Trophoblast cell (in vitro differentiated cells and primary cell): ENCODE data around the gene NIP7.

Experiments used
- DNase-seq, 2 donors: peaks; one replicate each; pipeline ENCODE4 v3.0.0-alpha.2; 2016
- H2AFZ ChIP-seq: 2 replicates; pipeline ENCODE4 v1.6.1; 2013; ENCODE audit warnings: low read length, moderate library complexity, mild to moderate bottlenecking; ENCODE audit not compliant: insufficient read depth, poor library complexity
- H2AK5ac ChIP-seq: 2 replicates; pipeline ENCODE4 v1.6.1; 2013; ENCODE audit warnings: mild to moderate bottlenecking, low read length
- H2BK120ac ChIP-seq: 2 replicates; pipeline ENCODE4 v1.6.1; 2013; ENCODE audit warnings: low read length, mild to moderate bottlenecking, moderate library complexity; ENCODE audit not compliant: insufficient read depth, poor library complexity
- H2BK12ac ChIP-seq: 2 replicates; pipeline ENCODE4 v1.6.1; 2013; ENCODE audit warnings: mild to moderate bottlenecking, low read length, moderate library complexity
- H2BK5ac ChIP-seq: 2 replicates; pipeline ENCODE4 v1.6.1; 2013; ENCODE audit warnings: low read length, low read depth, moderate library complexity, mild to moderate bottlenecking; ENCODE audit not compliant: poor library complexity
- H3K14ac ChIP-seq: 2 replicates; pipeline ENCODE4 v1.6.1; 2013; ENCODE audit warnings: mild to moderate bottlenecking, low read length
- H3K18ac ChIP-seq: 2 replicates; pipeline ENCODE4 v1.6.1; 2013; ENCODE audit warnings: mild to moderate bottlenecking, low read length
- H3K23ac ChIP-seq: 2 replicates; pipeline ENCODE4 v1.6.1; 2013; ENCODE audit warnings: low read length
- H3K27ac ChIP-seq: 2 replicates; pipeline ENCODE4 v1.5.1; 2013; ENCODE audit warnings: low read depth, mild to moderate bottlenecking, inconsistent platforms, low read length, moderate library complexity
- H3K27me3 ChIP-seq: 2 replicates; pipeline ENCODE4 v1.6.1; 2013; ENCODE audit warnings: inconsistent platforms, mild to moderate bottlenecking, low read length, moderate library complexity; ENCODE audit not compliant: insufficient read depth
- H3K36me3 ChIP-seq, 2 experiments: 1 replicate in 1 of 2; 2 replicates in 1 of 2; pipeline ENCODE4 v1.6.1; 2013; ENCODE audit warnings: low read length in 2 of 2, mild to moderate bottlenecking in 2 of 2, moderate library complexity in 1 of 2; ENCODE audit not compliant: insufficient read depth in 2 of 2, control insufficient read depth in 1 of 2
- H3K4ac ChIP-seq: 2 replicates; pipeline ENCODE4 v1.6.1; 2013; ENCODE audit warnings: low read depth, mild to moderate bottlenecking, low read length, moderate library complexity
- H3K4me1 ChIP-seq, 2 experiments: 1 replicate in 1 of 2; 2 replicates in 1 of 2; pipeline ENCODE4 v1.6.1; 2013; ENCODE audit warnings: low read length in 2 of 2, mild to moderate bottlenecking in 2 of 2, moderate library complexity in 1 of 2; ENCODE audit not compliant: insufficient read depth in 2 of 2, control insufficient read depth in 1 of 2
- H3K4me2 ChIP-seq: 2 replicates; pipeline ENCODE4 v1.6.1; 2013; ENCODE audit warnings: inconsistent platforms, mild to moderate bottlenecking, low read length, moderate library complexity
- H3K4me3 ChIP-seq: 2 replicates; pipeline ENCODE4 v1.5.1; 2013; ENCODE audit warnings: mild to moderate bottlenecking, low read depth, low read length, inconsistent platforms
- H3K79me1 ChIP-seq: one replicate; pipeline ENCODE4 v1.6.1; 2013; ENCODE audit warnings: low read length
- H3K79me2 ChIP-seq: 2 replicates; pipeline ENCODE4 v1.6.1; 2013; ENCODE audit warnings: low read length, mild to moderate bottlenecking; ENCODE audit not compliant: control insufficient read depth, insufficient read depth, poor library complexity
- H3K9ac ChIP-seq: 2 replicates; pipeline ENCODE4 v1.6.1; 2013; ENCODE audit warnings: mild to moderate bottlenecking, low read length
- H3K9me3 ChIP-seq: 2 replicates; pipeline ENCODE4 v1.6.1; 2013; ENCODE audit warnings: low read depth, mild to moderate bottlenecking, control low read depth, inconsistent platforms, low read length; ENCODE audit not compliant: insufficient read depth
- H4K12ac ChIP-seq: 2 replicates; pipeline ENCODE4 v1.6.1; 2013; ENCODE audit warnings: low read depth, mild to moderate bottlenecking, low read length, moderate library complexity
- H4K8ac ChIP-seq: 2 replicates; pipeline ENCODE4 v1.6.1; 2013; ENCODE audit warnings: low read depth, mild to moderate bottlenecking, low read length, moderate library complexity
- H4K91ac ChIP-seq: one replicate; pipeline ENCODE4 v1.6.1; 2013; ENCODE audit warnings: low read depth, mild to moderate bottlenecking, low read length, moderate library complexity
- WGBS: extraction: QIAGEN DNeasy Blood & Tissue Kit; methylation state at CpG from one replicate; pipeline ENCODE4 v1.1.7; 2013; ENCODE audit warnings: missing lambda C conversion rate; ENCODE audit not compliant: insufficient read length, insufficient coverage; ENCODE audit errors: extremely low coverage; 5-methylcytosine and 5-hydroxymethylcytosine counted together

Gene NIP7

GRCh38 chr16:69309316-69309715, 30.3 kb upstream of the NIP7 start:
- no peak overlapping the region for H3K27ac ChIP-seq
- no CpG with 5 or more reads among the region's 12 CpGs for WGBS
- H3K4me2 ChIP-seq: no peak overlapping the region
- H2BK12ac ChIP-seq: no peak overlapping the region
- no peak overlapping the region for H4K8ac ChIP-seq
- peaks cover 2% of the 10 kb centered on the region for H3K79me1 ChIP-seq
- H3K4ac ChIP-seq: no peak overlapping the region
- H3K9ac ChIP-seq: no peak overlapping the region
- no peak overlapping the region for H3K4me3 ChIP-seq
- no peak for DNase-seq
- H3K23ac ChIP-seq: no peak overlapping the region
- peaks cover 3% of the 10 kb centered on the region in 2 experiments for H3K4me1 ChIP-seq
- no peak overlapping the region for H4K91ac ChIP-seq
- no peak overlapping the region for H4K12ac ChIP-seq
- H3K36me3 ChIP-seq: peaks cover 3 to 4% of the 10 kb centered on the region in 2 experiments
- H2BK120ac ChIP-seq: no peak overlapping the region
- no peak overlapping the region for H3K14ac ChIP-seq
- no peaks in the 10 kb centered on the region for H3K27me3 ChIP-seq
- H2AFZ ChIP-seq: no peak overlapping the region
- no peaks in the 10 kb centered on the region for H3K9me3 ChIP-seq
- no peak overlapping the region for H2BK5ac ChIP-seq
- H2AK5ac ChIP-seq: no peak overlapping the region
- H3K79me2 ChIP-seq: peaks cover 8% of the 10 kb centered on the region
- no peak overlapping the region for H3K18ac ChIP-seq

- H3K9ac ChIP-seq: peak within 1 kb of the TSS; percentile 93
- H3K23ac ChIP-seq: no peak within 1 kb of the TSS
- peak within 1 kb of the TSS; percentile 65 for H3K27ac ChIP-seq
- H2BK5ac ChIP-seq: peak within 1 kb of the TSS; percentile 83
- no CpG with 5 or more reads among the region's 70 CpGs for WGBS
- H3K27me3 ChIP-seq: no peaks in the 10 kb centered on the region
- peak within 1 kb of the TSS; percentile 98 for H2AFZ ChIP-seq
- peak within 1 kb of the TSS; percentile 82 for H2BK120ac ChIP-seq
- H4K91ac ChIP-seq: peak within 1 kb of the TSS; percentile 82
- H3K4me3 ChIP-seq: peak within 1 kb of the TSS; percentile 92
- peaks cover 2% of the 10 kb centered on the region for H3K79me1 ChIP-seq
- peaks cover 3% of the 10 kb centered on the region in 2 experiments for H3K4me1 ChIP-seq
- peak within 1 kb of the TSS; percentile 92 for H3K18ac ChIP-seq
- DNase-seq: peak; percentile 97 to 98
- H3K9me3 ChIP-seq: no peaks in the 10 kb centered on the region
- H4K8ac ChIP-seq: peak within 1 kb of the TSS; percentile 91
- peaks cover 12 to 14% of the 10 kb centered on the region in 2 experiments for H3K36me3 ChIP-seq
- peak within 1 kb of the TSS; percentile 87 for H3K4ac ChIP-seq
- peak within 1 kb of the TSS; percentile 74 for H4K12ac ChIP-seq
- H3K14ac ChIP-seq: peak within 1 kb of the TSS; percentile 88
- peak within 1 kb of the TSS; percentile 83 for H3K4me2 ChIP-seq
- no peak within 1 kb of the TSS for H2AK5ac ChIP-seq
- no peak within 1 kb of the TSS for H2BK12ac ChIP-seq
- peaks cover 8% of the 10 kb centered on the region for H3K79me2 ChIP-seq
Observed at GRCh38 chr16:69310653-69311532, 28.7 kb upstream of the NIP7 start, which contains the start of gene VPS4A. TSS of gene VPS4A (plus strand) at chr16:69311350. CDS start at chr16:69311512, 162 bp downstream.

- Histone ChIP-seq H2BK120ac (peak overlapping the region; percentile 82), H3K4me3 (peak overlapping the region; percentile 92), H3K23ac (no peak overlapping the region), H3K4me1 (peaks cover 3% of the 10 kb centered on the region in 2 experiments), H3K79me1 (peaks cover 2% of the 10 kb centered on the region), H2BK12ac (no peak overlapping the region), H2BK5ac (peak overlapping the region; percentile 83), H3K14ac (peak overlapping the region; percentile 88), H3K79me2 (peaks cover 8% of the 10 kb centered on the region), H3K9me3 (no peaks in the 10 kb centered on the region), H3K9ac (peak overlapping the region; percentile 93), H4K8ac (peak overlapping the region; percentile 91), H3K4me2 (peak overlapping the region; percentile 59), H3K36me3 (peaks cover 20 to 23% of the 10 kb centered on the region in 2 experiments), H3K4ac (peak overlapping the region; percentile 87), H3K27me3 (no peaks in the 10 kb centered on the region), H3K27ac (peak overlapping the region; percentile 65), H2AFZ (peak overlapping the region; percentile 98), H2AK5ac (no peak overlapping the region), H4K91ac (peak overlapping the region; percentile 82), H3K18ac (peak overlapping the region; percentile 92), H4K12ac (peak overlapping the region; percentile 74)
- no CpG with 5 or more reads among the region's 59 CpGs for WGBS
- peak; percentile 7 to 25 for DNase-seq
Observed at GRCh38 chr16:69311533-69312387, 27.8 kb upstream of the NIP7 start.

GRCh38 chr16:69313469-69313868, 26.1 kb upstream of the NIP7 start:
- H3K79me2 ChIP-seq: peaks cover 8% of the 10 kb centered on the region
- no peak for DNase-seq
- H2BK120ac ChIP-seq: no peak overlapping the region
- H3K36me3 ChIP-seq: peaks cover 31 to 35% of the 10 kb centered on the region in 2 experiments
- H3K4me1 ChIP-seq: peaks cover 3% of the 10 kb centered on the region in 2 experiments
- no peak overlapping the region for H3K4me3 ChIP-seq
- H2AK5ac ChIP-seq: no peak overlapping the region
- H3K4me2 ChIP-seq: no peak overlapping the region
- no peak overlapping the region for H3K14ac ChIP-seq
- no peaks in the 10 kb centered on the region for H3K27me3 ChIP-seq
- peaks cover 2% of the 10 kb centered on the region for H3K79me1 ChIP-seq
- no peak overlapping the region for H3K23ac ChIP-seq
- no peak overlapping the region for H3K27ac ChIP-seq
- H3K9me3 ChIP-seq: no peaks in the 10 kb centered on the region
- no peak overlapping the region for H3K9ac ChIP-seq
- H4K91ac ChIP-seq: no peak overlapping the region
- no peak overlapping the region for H2BK12ac ChIP-seq
- H2AFZ ChIP-seq: no peak overlapping the region
- no peak overlapping the region for H3K18ac ChIP-seq
- no peak overlapping the region for H3K4ac ChIP-seq
- no CpG with 5 or more reads among the region's 5 CpGs for WGBS
- H2BK5ac ChIP-seq: no peak overlapping the region
- no peak overlapping the region for H4K8ac ChIP-seq
- no peak overlapping the region for H4K12ac ChIP-seq
